GM21529 (cell line): Measurements from ENCODE around the gene WDR49.
A peak's percentile ranks its signal among the peaks of the same experiment; 100 is the strongest.

ENCODE experiments used
- ATAC-seq: cut with Tn5 transposase; IDR thresholded peaks from one replicate; pipeline ENCODE4 v1.9.1; 2021; ENCODE audit not compliant: unreplicated experiment

The WDR49 gene

GRCh38 chr3:167653760-167654159 lies at the start of gene WDR49:
Gene WDR49 (minus strand): TSS chr3:167653942. CDS start chr3:167653425, 517 bp downstream.
- ATAC-seq = peak; percentile 44

- ATAC-seq = no peak
Measured at GRCh38 chr3:167700926-167701325, 47.2 kb upstream of the WDR49 start.

GRCh38 chr3:167700046-167700445 lies 46.3 kb upstream of the WDR49 start:
- ATAC-seq = no peak

DNA sequence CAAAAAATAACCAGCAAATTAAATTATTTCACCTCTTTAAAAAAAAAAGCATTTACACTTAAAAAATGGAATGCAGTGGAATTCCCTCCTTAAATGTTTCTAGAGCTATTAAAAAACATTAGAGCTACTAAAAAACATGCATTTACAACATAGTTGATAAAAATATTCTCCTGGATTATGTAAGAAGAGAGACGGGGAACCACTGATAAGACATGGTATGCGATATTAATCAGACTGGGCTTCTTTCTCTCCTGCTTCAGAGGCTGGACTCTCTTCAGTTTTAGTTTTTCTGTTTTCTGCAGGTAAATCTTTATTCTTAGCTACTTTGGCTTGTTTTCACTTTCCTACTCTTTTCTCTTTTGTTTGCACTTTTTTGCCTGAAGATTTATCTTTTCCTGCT lies 40.4 kb upstream of the WDR49 start:
- no peak for ATAC-seq

- peak; percentile 100 for ATAC-seq
Measured at GRCh38 chr3:167691366-167691765, 37.6 kb upstream of the WDR49 start.

DNA sequence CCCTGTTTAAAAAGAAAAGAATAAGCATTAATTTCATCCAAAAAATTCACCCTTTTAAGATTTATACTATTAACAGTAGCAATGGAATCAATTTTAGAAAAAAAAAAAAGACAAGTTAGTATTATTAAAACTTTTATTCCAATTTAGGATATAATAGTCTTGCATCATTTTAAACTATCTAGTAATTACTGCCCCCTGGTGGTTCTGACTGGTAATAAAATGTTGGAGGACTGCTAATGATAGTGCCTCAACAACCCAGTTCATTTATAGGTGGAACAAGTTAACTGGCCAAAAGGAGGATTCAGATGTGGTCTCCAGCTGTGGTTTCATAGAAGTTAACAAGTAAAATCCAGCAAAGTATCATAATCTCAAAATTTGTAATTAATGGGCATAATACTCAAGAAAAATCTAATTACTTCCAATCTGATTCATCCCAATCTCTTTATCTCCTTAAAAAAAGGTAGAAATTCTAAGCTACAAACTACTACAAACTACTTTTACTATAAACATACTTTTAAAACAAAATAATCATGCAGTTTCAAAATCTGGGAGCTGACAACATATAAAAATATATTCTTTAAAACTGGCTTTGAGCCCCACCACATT lies 30.7 kb upstream of the WDR49 start:
- ATAC-seq = peak; percentile 87

GRCh38 chr3:167679526-167679925 lies 25.8 kb upstream of the WDR49 start:
- ATAC-seq = no peak

DNA sequence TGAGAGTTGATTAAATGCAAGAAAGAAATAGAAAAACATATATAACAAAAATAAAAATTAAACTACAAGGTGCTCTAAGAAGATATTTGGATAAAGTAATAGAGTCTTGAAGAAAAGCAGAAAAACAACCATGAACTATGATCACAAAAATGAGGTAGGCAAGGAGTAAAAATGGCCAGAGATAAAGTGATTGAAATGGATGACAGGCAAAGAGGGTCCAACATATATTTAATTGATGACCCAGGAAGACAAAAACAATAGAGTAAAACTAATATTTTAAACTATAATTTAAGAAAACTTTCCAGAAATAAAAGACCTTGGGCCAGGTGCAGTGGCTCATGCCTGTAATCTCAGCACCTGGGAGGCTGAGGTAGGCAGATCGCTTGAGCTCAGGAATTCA lies 22.1 kb upstream of the WDR49 start:
- no peak for ATAC-seq

GRCh38 chr3:167673221-167673620 lies 19.5 kb upstream of the WDR49 start:
- ATAC-seq = no peak

DNA sequence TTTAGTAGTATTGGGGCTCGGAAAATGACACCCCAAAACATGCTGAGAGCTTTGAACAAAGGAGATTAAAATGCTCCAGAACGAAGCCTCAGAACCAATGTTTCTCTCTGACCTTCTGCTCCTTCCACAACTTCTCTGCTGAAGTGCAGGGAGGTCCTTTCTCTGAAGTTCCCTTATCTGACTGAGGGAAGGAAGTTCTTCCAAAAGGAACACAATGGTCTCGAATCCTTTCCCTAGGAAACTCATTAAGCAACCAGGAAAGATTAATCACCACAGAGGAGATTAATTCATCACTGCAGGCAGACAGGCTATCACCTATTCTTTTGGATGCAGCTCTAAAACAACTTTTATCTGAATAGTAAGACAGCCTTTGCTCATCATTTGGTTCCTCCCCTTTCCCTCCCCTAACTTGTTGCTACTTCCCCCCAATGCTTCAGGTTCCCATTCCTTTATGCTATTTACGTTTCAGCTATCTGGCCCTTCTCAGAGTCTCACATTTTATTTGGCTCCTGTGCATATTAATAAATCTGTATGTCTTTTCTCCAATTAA lies 18.2 kb upstream of the WDR49 start:
- no peak for ATAC-seq

DNA sequence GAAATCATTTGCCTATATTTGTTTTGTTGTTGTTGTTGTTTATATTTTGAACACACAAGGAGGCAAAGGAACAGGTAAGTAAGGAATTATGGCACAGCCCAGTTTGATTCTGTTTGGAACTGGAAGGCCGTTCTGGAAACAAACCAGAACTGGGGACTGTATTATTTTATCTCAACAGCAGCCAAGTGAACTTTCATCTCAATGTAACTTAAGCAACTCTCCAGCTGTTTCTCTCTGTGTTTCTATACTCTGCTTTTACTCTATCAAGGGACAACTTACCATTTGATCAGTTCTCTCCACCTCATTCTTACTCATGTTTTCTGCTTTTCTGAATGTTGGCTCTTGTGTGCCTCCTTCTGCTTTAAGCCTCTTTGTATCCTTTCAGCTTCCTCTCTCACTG lies 16.0 kb upstream of the WDR49 start:
- no peak for ATAC-seq

DNA sequence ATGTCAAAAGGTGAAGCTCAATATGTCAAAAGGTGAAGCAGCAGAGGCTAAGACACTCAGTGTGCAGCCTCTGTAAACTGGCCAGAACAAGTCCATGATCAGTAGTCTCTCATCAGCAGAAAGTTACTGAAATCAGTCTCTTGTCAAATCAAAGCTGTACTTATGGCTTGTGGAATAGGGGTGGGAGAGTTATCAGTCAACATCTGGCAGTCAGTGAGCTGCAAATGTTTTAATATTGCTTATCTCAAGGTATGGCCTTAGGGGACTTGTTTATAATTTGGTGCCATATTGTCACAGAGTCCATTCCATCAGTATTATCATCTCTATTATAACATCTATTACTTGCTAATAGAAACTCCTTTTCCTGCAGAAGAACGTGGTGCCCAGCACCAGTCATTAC lies 14.9 kb upstream of the WDR49 start:
- no peak for ATAC-seq

GRCh38 chr3:167666563-167666962 lies 12.8 kb upstream of the WDR49 start:
- ATAC-seq = no peak

- ATAC-seq = no peak
Measured at GRCh38 chr3:167662919-167663400, 9.2 kb upstream of the WDR49 start.

- ATAC-seq = no peak
Measured at GRCh38 chr3:167657684-167658225, 4.0 kb upstream of the WDR49 start.

- ATAC-seq = no peak
Measured at GRCh38 chr3:167656821-167657220, 3.1 kb upstream of the WDR49 start.

DNA sequence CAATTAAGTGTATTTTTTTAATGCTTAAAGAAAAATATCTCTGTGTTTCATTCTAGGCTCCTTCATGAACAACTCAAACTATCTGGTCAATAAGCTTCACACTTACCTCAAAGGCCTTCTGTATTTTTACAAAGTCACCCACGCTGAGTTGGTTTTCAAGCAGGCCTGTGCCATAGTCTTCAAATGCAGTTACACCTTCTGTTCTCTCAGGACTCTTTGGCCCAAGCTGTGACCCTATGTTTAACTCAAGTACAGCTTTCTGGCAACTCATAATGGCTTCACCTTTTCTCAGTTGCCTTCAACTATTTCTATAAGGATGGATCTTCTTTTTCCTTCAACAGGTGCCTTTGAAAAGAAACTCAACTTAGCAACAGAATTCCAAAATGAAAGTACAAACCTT lies 587 bp downstream of the WDR49 start:
- no peak for ATAC-seq

GRCh38 chr3:167651826-167652225 lies 1.9 kb downstream of the WDR49 start:
- ATAC-seq = no peak

DNA sequence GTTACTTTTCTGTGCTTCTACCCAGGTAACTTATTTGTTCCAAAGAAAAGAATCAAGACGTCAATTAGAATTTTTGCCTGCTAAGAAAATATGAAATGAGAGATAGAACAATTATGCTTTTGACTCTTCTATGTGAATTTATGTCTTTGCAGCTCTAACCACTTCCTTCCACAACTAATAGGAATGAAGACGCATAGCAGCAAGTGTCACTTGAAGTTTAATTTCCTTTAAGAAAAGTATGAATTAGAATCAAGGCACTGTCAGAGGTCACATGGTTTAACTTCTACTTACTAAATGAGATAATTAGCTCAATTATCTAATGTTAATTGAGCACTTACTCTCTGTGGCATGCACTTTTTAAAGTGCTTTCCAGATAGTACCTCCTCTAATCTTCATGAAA lies 3.3 kb downstream of the WDR49 start:
- ATAC-seq = no peak

DNA sequence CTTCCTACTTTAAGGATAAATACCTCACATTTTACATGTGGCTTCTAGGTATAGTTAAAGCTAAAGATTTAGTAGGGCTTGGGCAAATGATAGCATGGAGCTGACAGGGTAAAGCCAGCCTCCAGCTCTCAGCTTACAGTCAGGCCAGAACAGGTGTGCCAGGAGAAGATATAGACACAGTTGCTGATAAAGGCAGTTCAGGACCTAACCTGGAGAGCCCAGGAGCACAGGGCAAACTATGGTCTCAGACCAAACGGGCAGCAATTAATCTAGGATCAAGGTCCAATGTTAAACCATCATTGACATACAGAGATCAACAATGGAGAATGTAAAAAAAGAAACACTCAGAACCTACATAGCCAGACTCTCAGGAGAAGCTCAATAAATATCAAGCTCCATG lies 4.0 kb downstream of the WDR49 start:
- no peak for ATAC-seq

GRCh38 chr3:167644611-167645010 lies 9.1 kb downstream of the WDR49 start:
- no peak for ATAC-seq

GRCh38 chr3:167631471-167631870 lies 22.3 kb downstream of the WDR49 start:
- no peak for ATAC-seq

- ATAC-seq = no peak
Measured at GRCh38 chr3:167626490-167626889, 27.3 kb downstream of the WDR49 start.
